GM19025 (cell line): ENCODE measurements around the gene MINAR2.

Source experiments
- ATAC-seq: cut with Tn5 transposase; IDR thresholded peaks from one replicate; pipeline ENCODE4 v1.9.1; 2021; ENCODE audit warnings: mild to moderate bottlenecking, low read depth, moderate library complexity; ENCODE audit not compliant: unreplicated experiment

MINAR2 gene

GRCh38 chr5:129770024-129770820 is 22.3 kb downstream of the MINAR2 start:
- ATAC-seq, result no peak

- peak; percentile 45 for ATAC-seq
Measured at GRCh38 chr5:129771058-129771838, 23.4 kb downstream of the MINAR2 start.

GRCh38 chr5:129773376-129773775 is 25.5 kb downstream of the MINAR2 start:
- no peak for ATAC-seq

GRCh38 chr5:129781594-129781993 is 33.7 kb downstream of the MINAR2 start:
- ATAC-seq, result no peak

- ATAC-seq, result no peak
Measured at GRCh38 chr5:129803403-129803802, 55.5 kb downstream of the MINAR2 start.

- ATAC-seq, result no peak
Measured at GRCh38 chr5:129804705-129805104, 56.8 kb downstream of the MINAR2 start.

- ATAC-seq, result no peak
Measured at GRCh38 chr5:129807162-129807814, 59.4 kb downstream of the MINAR2 start.
